DND-41 (cell line): ENCODE measurements around the gene GNAZ.

Source experiments
- CTCF ChIP-seq: IDR thresholded peaks from 2 replicates; pipeline ENCODE4 v1.5.1; 2012; ENCODE audit warnings: borderline replicate concordance, low read length, moderate library complexity, mild to moderate bottlenecking; ENCODE audit not compliant: poor library complexity, severe bottlenecking; ENCODE audit errors: extremely low read depth
- EZH2 ChIP-seq: IDR thresholded peaks from 3 replicates; pipeline ENCODE4 v1.6.1; 2012; ENCODE audit warnings: borderline replicate concordance, low read depth, mild to moderate bottlenecking, moderate library complexity, low read length, inconsistent platforms; ENCODE audit not compliant: severe bottlenecking

GRCh38 chr22:23129149-23129548 lies 58.8 kb downstream of the GNAZ start:
- TF ChIP-seq CTCF (no peak), EZH2 (no peak)
